ENCODE results near the gene NAA16. TPM values are rescaled to one million over a fixed set of nuclear protein-coding genes. Genes with fewer than 3 reads are reported as not detected.
A peak's percentile ranks its signal among the peaks of the same experiment; 100 is the strongest.

The NAA16 gene
- total RNA-seq (2021) (11.0 and 12.1 TPM in 2 replicates), Bru-seq, nascent RNA (percentile 77 among the genes with signal in this experiment), BruChase-seq, experiment 1, labeled RNA remaining after a 2-hour chase (percentile 77 among the genes with signal in this experiment), BruChase-seq, experiment 2, labeled RNA remaining after a 6-hour chase (percentile 66 among the genes with signal in this experiment)
- long read RNA-seq: 0 reads

GRCh38 chr13:41310963-41311405 lies at the start of gene NAA16:
Gene NAA16 (plus strand): TSS chr13:41311267. CDS start chr13:41311529, 262 bp downstream.
- peak; percentile 75 to 85 for DNase-seq
- Histone ChIP-seq H3K4me1 (replicated peaks; ENCODE audit: insufficient read depth) (0 out of 2 replicates have a peak, but pooled peaks cover 16% of the 10 kb centered on the region), H3F3A (ENCODE audit: insufficient read depth, low read depth) (no peaks in the 10 kb centered on the region), H3K4me3 (peak within 1 kb of the TSS; percentile 96), H4K20me1 (ENCODE audit: insufficient read depth) (no peaks in the 10 kb centered on the region; the same call in 1 of the 2 replicates), H3K4me2 (peak within 1 kb of the TSS; percentile 89), H2AFZ (peak within 1 kb of the TSS; percentile 96), H3K79me2 (ENCODE audit: low read depth) (peaks cover 50% of the 10 kb centered on the region), H3K27ac (peak within 1 kb of the TSS; percentile 49; the same call in 1 of the 2 replicates), H3K9me3 (ENCODE audit: insufficient read depth, low read depth) (no peaks in the 10 kb centered on the region), H3K27me3 (ENCODE audit: insufficient read depth, low read depth) (no peaks in the 10 kb centered on the region), H3K36me3 (ENCODE audit: low read depth) (no peaks in the 10 kb centered on the region), H3K9me2 (ENCODE audit: insufficient read depth) (no peaks in the 10 kb centered on the region)
- BruUV-seq (replicated peaks): no TSS peak
- ChIA-PET POLR2A (ENCODE audit: unreplicated experiment) (no interaction called here), CTCF (no interaction called here)
- TF ChIP-seq, protein P1, sequence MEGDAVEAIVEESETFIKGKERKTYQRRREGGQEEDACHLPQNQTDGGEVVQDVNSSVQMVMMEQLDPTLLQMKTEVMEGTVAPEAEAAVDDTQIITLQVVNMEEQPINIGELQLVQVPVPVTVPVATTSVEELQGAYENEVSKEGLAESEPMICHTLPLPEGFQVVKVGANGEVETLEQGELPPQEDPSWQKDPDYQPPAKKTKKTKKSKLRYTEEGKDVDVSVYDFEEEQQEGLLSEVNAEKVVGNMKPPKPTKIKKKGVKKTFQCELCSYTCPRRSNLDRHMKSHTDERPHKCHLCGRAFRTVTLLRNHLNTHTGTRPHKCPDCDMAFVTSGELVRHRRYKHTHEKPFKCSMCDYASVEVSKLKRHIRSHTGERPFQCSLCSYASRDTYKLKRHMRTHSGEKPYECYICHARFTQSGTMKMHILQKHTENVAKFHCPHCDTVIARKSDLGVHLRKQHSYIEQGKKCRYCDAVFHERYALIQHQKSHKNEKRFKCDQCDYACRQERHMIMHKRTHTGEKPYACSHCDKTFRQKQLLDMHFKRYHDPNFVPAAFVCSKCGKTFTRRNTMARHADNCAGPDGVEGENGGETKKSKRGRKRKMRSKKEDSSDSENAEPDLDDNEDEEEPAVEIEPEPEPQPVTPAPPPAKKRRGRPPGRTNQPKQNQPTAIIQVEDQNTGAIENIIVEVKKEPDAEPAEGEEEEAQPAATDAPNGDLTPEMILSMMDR (conservative IDR thresholded peaks at IDR 0.05): no peak
- TF ChIP-seq EZH2 (IDR thresholded peaks at IDR 0.05; ENCODE audit: low read depth): no peak
- intact Hi-C loops (cut with micrococcal nuclease; ENCODE audit: unreplicated experiment): loop anchor here (2.0 kb wide), 1 partner anchor 48 kb away; the partner anchor contains the start of gene MTRF1

DNA sequence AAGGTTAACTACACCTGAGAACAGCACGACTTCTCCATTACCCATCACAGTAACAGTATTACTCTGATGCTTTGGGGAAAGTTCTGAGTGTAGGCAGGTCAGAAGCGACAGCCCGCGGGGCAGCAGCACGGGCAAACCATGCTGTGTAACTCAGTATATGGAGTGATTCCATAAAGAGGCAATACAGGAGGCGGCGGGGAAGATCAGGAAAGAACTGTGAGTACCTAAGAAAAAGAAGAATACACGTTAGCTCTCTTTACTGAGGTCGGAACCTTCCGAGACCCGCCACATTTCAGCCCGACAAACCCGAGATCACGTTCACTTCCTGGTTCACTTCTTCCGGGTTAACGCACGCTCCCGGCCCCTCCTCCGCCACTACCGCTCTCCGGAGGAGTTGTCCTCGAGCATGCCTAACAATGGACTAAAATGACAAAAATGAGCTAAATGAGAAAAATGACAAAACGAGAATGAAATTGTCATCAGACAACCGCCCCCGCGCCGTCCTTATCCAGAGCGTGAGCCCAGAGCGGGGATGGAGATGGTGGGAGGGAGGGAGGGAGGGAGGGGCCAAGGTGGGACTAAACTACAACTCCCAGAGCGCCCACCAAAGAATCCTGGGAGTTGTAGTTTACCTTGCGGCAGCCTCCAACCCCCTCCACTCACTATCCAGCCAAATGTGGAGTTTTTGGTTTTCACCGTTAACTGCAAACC lies 47.7 kb upstream of the NAA16 start, which contains the start of gene MTRF1:
Gene MTRF1, minus strand, starts transcription at position 316 of the 711 bp plus-strand sequence. CDS start 2,669 bp downstream, outside the sequence.
- ChIA-PET POLR2A (ENCODE audit: unreplicated experiment) (interaction anchor here (0.6 to 0.7 kb wide), 3 partner anchors 110 to 860 kb away, joined by 3 to 8 read pairs (median 8); no protein-coding TSS in a partner anchor), CTCF (no interaction called here)
- Histone ChIP-seq H3K4me1 (replicated peaks; ENCODE audit: insufficient read depth) (peaks cover 5% of the 10 kb centered on the region), H3K4me3 (peak within 1 kb of the TSS; percentile 96), H3K79me2 (ENCODE audit: low read depth) (peaks cover 4% of the 10 kb centered on the region; the same call in 1 of the 2 replicates), H3K27ac (peak within 1 kb of the TSS; percentile 36; the same call in 1 of the 2 replicates), H2AFZ (peak within 1 kb of the TSS; percentile 96), H4K20me1 (ENCODE audit: insufficient read depth) (no peaks in the 10 kb centered on the region), H3K4me2 (peak within 1 kb of the TSS; percentile 92), H3F3A (ENCODE audit: insufficient read depth, low read depth) (no peaks in the 10 kb centered on the region), H3K9me2 (ENCODE audit: insufficient read depth) (no peaks in the 10 kb centered on the region), H3K9me3 (ENCODE audit: insufficient read depth, low read depth) (peaks cover 5% of the 10 kb centered on the region; the same call in 1 of the 2 replicates), H3K27me3 (ENCODE audit: insufficient read depth, low read depth) (no peaks in the 10 kb centered on the region), H3K36me3 (ENCODE audit: low read depth) (no peaks in the 10 kb centered on the region)
- DNase-seq: peak; percentile 54 to 57
- intact Hi-C loops (cut with micrococcal nuclease; ENCODE audit: unreplicated experiment): loop anchor here (2.0 kb wide), 1 partner anchor 47 kb away; the partner anchor contains the start of gene NAA16
- no TSS peak for BruUV-seq (replicated peaks)
- TF ChIP-seq EZH2 (IDR thresholded peaks at IDR 0.05; ENCODE audit: low read depth): no peak

DNA sequence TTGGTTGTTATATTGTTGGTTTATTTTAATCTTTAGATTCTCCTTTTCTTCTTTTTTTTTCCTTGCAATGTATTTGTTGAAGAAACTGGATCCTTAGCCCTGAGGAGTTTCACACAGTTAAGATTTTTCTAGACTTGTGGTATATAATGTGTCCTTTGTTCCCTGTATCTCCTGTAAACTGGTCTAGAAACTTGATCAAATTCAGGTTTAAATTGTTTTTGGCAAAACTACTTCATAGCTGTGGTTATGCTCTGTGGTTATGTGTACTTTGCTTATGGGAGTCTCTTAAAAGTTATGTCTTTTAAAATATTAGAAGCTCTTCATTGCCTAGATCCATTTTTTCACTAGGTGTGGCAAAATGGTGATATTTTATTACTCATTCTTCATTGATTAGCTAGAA lies 44.0 kb upstream of the NAA16 start:
- CTCF ChIA-PET: no interaction called here

More for the DNA sequence above, 44.0 kb upstream of the NAA16 start:
- no peak overlapping the region for H3K4me2 ChIP-seq
- TF ChIP-seq, protein P1 (conservative IDR thresholded peaks at IDR 0.05): no peak
- TF ChIP-seq EZH2 (IDR thresholded peaks at IDR 0.05; ENCODE audit: low read depth): no peak
- no peaks in the 10 kb centered on the region for H3K9me2 ChIP-seq (ENCODE audit: insufficient read depth)
- H3K27me3 ChIP-seq (ENCODE audit: insufficient read depth, low read depth): no peaks in the 10 kb centered on the region
- no peak for DNase-seq
- POLR2A ChIA-PET (ENCODE audit: unreplicated experiment): no interaction called here
- no peak overlapping the region for H3K4me3 ChIP-seq
- no peaks in the 10 kb centered on the region for H3F3A ChIP-seq (ENCODE audit: insufficient read depth, low read depth)
- H3K36me3 ChIP-seq (ENCODE audit: low read depth): no peaks in the 10 kb centered on the region
- peaks cover 4% of the 10 kb centered on the region; the same call in 1 of the 2 replicates for H3K79me2 ChIP-seq (ENCODE audit: low read depth)
- H4K20me1 ChIP-seq (ENCODE audit: insufficient read depth): no peaks in the 10 kb centered on the region
- intact Hi-C loops (cut with micrococcal nuclease; ENCODE audit: unreplicated experiment): no loop called here
- H3K9me3 ChIP-seq (ENCODE audit: insufficient read depth, low read depth): peaks cover 8% of the 10 kb centered on the region; the same call in 1 of the 2 replicates
- H2AFZ ChIP-seq: no peak overlapping the region
- H3K4me1 ChIP-seq (replicated peaks; ENCODE audit: insufficient read depth): peaks cover 5% of the 10 kb centered on the region
- no peak overlapping the region for H3K27ac ChIP-seq
- BruUV-seq (replicated peaks): no TSS peak

Measured in PC-9 (cell line).